ENCODE results near the gene SKIC8.

GRCh38 chr15:78249131-78249530 lies 50.3 kb downstream of the SKIC8 start:
- TF ChIP-seq CTCF (IDR thresholded peaks at IDR 0.05) (no peak), POLR2A (IDR thresholded peaks at IDR 0.05) (no peak), POLR2AphosphoS5 (IDR thresholded peaks at IDR 0.05; ENCODE audit: insufficient read depth in 1 of 2, low read depth in 1 of 2) (no peak)
